Activated CD8-positive, alpha-beta memory T cell treated with anti-CD3 and anti-CD28 coated beads for 1 hour (primary cell): Measurements from ENCODE around the gene NPB.

Source experiments
- DNase-seq, 2 donors: peaks; one replicate each; pipeline ENCODE4 v3.0.0-alpha.2; 2020; ENCODE audit warnings: low read depth in 1 of 2; ENCODE audit errors: extremely low read depth in 1 of 2

NPB gene

GRCh38 chr17:81898885-81899284 is 3.2 kb upstream of the NPB start:
- no peak for DNase-seq

- no peak for DNase-seq
These were observed 2.4 kb upstream of the NPB start for GRCh38 chr17:81899514-81900166.

- no peak for DNase-seq
These were observed 1.7 kb upstream of the NPB start for GRCh38 chr17:81900181-81900820.

- no peak for DNase-seq
These were observed 643 bp upstream of the NPB start for GRCh38 chr17:81901167-81902022.

GRCh38 chr17:81902653-81903414 is 796 bp downstream of the NPB start:
- DNase-seq, result no peak

GRCh38 chr17:81903415-81903831 is 1.4 kb downstream of the NPB start:
- DNase-seq, result no peak

GRCh38 chr17:81903896-81904599 is 2.0 kb downstream of the NPB start:
- no peak for DNase-seq

GRCh38 chr17:81904600-81905423 is 2.8 kb downstream of the NPB start:
- DNase-seq, result no peak

GRCh38 chr17:81905424-81905875 is 3.4 kb downstream of the NPB start:
- no peak for DNase-seq

GRCh38 chr17:81905993-81906392 is 4.0 kb downstream of the NPB start:
- DNase-seq, result no peak

GRCh38 chr17:81906476-81907218 is 4.6 kb downstream of the NPB start:
- DNase-seq, result no peak

GRCh38 chr17:81907219-81908145 is 5.4 kb downstream of the NPB start:
- DNase-seq, result no peak

GRCh38 chr17:81908793-81909192 is 6.8 kb downstream of the NPB start:
- no peak for DNase-seq

GRCh38 chr17:81909231-81909630 is 7.2 kb downstream of the NPB start:
- DNase-seq, result no peak

- DNase-seq, result no peak
These were observed 8.2 kb downstream of the NPB start for GRCh38 chr17:81909966-81910839.

GRCh38 chr17:81910840-81911276 is 8.8 kb downstream of the NPB start:
- no peak for DNase-seq
